Measurements from ENCODE around the gene ATP9B. TPM values are rescaled to one million over a fixed set of nuclear protein-coding genes. Genes with fewer than 3 reads are reported as not detected.

ATP9B gene
- total RNA-seq, 1 experiment from 2014 or later, result 20.9 TPM

GRCh38 chr18:79392226-79392625 lies 323.0 kb downstream of the ATP9B start:
- no peak overlapping the region for H2AFZ ChIP-seq (ENCODE audit: low read length)
- no peaks in the 10 kb centered on the region for H3K79me1 ChIP-seq (ENCODE audit: insufficient read depth, low read depth, low read length, poor library complexity, severe bottlenecking)
- H3K23me2 ChIP-seq (ENCODE audit: insufficient read length, low read depth, low read length, poor library complexity, severe bottlenecking), result peaks cover 8% of the 10 kb centered on the region
- Mint-ChIP-seq H3K4me3 (peak overlapping the region in 1 of 2 experiments; percentile 9; a peak in 1 of 5 replicates), H3K27ac (no peak overlapping the region), H3K27me3 (ENCODE audit: low read depth) (peaks cover 86% of the 10 kb centered on the region), H3K9me3 (no peaks in the 10 kb centered on the region; a peak in 2 of 5 replicates), H3K4me1 (peaks cover 3 to 8% of the 10 kb centered on the region in 2 experiments), H3K36me3 (ENCODE audit: insufficient read depth in 1 of 3, low read depth in 3 of 3) (no peaks in the 10 kb centered on the region)
- no peak overlapping the region for H4K91ac ChIP-seq (ENCODE audit: insufficient read length, low read depth, low read length)
- H3K4me1 ChIP-seq (ENCODE audit: insufficient read depth, low read length), result no peaks in the 10 kb centered on the region
- H4K8ac ChIP-seq (replicated peaks; ENCODE audit: insufficient read length, low read depth, low read length), result no peak overlapping the region
- DNase-seq, result no peak
- H3K4me2 ChIP-seq (ENCODE audit: insufficient read depth, insufficient read length, low read length), result no peak overlapping the region
- no peak overlapping the region for H4K5ac ChIP-seq (ENCODE audit: insufficient read length, low read depth, low read length)
- no peaks in the 10 kb centered on the region for H4K20me1 ChIP-seq (ENCODE audit: control insufficient read depth, insufficient read depth, insufficient read length)
- no peak overlapping the region for H3K23ac ChIP-seq (ENCODE audit: insufficient read length, low read depth, low read length)
- no peak overlapping the region for H2AK5ac ChIP-seq (ENCODE audit: insufficient read length, low read length)
- no peak overlapping the region for H2BK15ac ChIP-seq (ENCODE audit: low read depth, low read length)
- no peak overlapping the region for H3K56ac ChIP-seq (ENCODE audit: insufficient read length, low read depth, low read length)
- no peak overlapping the region for H3K18ac ChIP-seq (ENCODE audit: insufficient read length, low read depth, low read length)
- no peak overlapping the region for H3K14ac ChIP-seq (ENCODE audit: insufficient read depth, low read length)
- H3K27me3 ChIP-seq (ENCODE audit: insufficient read depth, low read length), result peaks cover 29% of the 10 kb centered on the region
- no peak overlapping the region for H3K27ac ChIP-seq (ENCODE audit: insufficient read length, low read depth, low read length)
- WGBS (ENCODE audit: extremely low coverage, insufficient read length, low lambda C conversion rate), result no CpG with 5 or more reads among the region's 8 CpGs
- H3K4ac ChIP-seq (ENCODE audit: low read depth, low read length), result no peak overlapping the region
- no peak overlapping the region for H2BK20ac ChIP-seq (ENCODE audit: low read depth, low read length, poor library complexity, severe bottlenecking)
- no peak overlapping the region for H3K9ac ChIP-seq (ENCODE audit: extremely low read depth, insufficient read length, low read length)
- TF ChIP-seq, protein P1, sequence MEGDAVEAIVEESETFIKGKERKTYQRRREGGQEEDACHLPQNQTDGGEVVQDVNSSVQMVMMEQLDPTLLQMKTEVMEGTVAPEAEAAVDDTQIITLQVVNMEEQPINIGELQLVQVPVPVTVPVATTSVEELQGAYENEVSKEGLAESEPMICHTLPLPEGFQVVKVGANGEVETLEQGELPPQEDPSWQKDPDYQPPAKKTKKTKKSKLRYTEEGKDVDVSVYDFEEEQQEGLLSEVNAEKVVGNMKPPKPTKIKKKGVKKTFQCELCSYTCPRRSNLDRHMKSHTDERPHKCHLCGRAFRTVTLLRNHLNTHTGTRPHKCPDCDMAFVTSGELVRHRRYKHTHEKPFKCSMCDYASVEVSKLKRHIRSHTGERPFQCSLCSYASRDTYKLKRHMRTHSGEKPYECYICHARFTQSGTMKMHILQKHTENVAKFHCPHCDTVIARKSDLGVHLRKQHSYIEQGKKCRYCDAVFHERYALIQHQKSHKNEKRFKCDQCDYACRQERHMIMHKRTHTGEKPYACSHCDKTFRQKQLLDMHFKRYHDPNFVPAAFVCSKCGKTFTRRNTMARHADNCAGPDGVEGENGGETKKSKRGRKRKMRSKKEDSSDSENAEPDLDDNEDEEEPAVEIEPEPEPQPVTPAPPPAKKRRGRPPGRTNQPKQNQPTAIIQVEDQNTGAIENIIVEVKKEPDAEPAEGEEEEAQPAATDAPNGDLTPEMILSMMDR (conservative IDR thresholded peaks at IDR 0.05), result no peak
- H3K9me3 ChIP-seq (ENCODE audit: control insufficient read depth, low read depth, low read length), result no peaks in the 10 kb centered on the region
- H2BK5ac ChIP-seq (ENCODE audit: insufficient read length, low read length), result no peak overlapping the region
- H3K79me2 ChIP-seq (ENCODE audit: insufficient read depth, low read length), result no peaks in the 10 kb centered on the region
- no peak overlapping the region for H2BK12ac ChIP-seq (ENCODE audit: insufficient read length, low read depth, low read length)
- H3T11ph ChIP-seq (ENCODE audit: low read length), result no peak overlapping the region
- no peak overlapping the region for H2BK120ac ChIP-seq (ENCODE audit: low read depth, low read length, poor library complexity, severe bottlenecking)
